ENCODE results near the gene C19orf81.

- TF ChIP-seq MNT (conservative IDR thresholded peaks at IDR 0.05): no peak
- TF ChIP-seq TAF7 (tag; IDR thresholded peaks at IDR 0.05): no peak
Observed at GRCh38 chr19:50646074-50646807, 3.0 kb upstream of the C19orf81 start.

Measured in K562 (cell line).